Cerebellar nuclear complex (tissue), 1 donor: ENCODE measurements around the gene CTDNEP1.
A peak's percentile ranks its signal among the peaks of the same experiment; 100 is the strongest.

Source experiments
- DNase-seq, 2 experiments: peaks; one replicate each; lab custom pipeline; 2025; lab: John Stamatoyannopoulos, UW

Gene CTDNEP1

DNA sequence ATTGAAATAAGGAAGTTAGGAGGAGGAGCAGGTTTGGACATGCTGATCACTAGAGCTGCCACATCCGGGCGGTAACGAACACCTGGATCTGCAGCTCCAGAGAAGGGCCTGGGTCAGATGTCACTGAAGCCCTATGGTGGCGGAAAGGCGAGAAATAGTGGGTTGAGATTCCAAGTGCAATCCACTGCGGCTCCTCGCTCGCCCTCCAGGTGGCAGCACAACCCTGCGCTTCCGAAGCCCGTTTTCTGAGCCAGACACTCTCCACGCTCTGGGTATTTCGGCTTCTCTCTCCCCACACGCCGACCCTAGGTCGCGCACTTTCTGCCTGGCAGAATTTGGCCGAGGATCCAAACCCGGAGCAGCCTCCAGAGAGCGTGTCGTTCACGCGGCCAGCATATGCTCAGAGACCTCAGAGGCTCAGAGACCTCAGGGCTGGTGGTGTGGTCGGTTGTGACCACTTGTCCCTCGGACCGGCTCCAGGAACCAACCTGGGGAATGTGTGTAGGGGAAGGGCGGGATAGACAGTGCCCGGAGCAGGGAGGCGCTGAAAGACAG, 29.1 kb upstream of the CTDNEP1 start:
- peak in 1 of 2 experiments; percentile 28 for DNase-seq

GRCh38 chr17:7279448-7279847, 27.9 kb upstream of the CTDNEP1 start:
- no peak for DNase-seq

- DNase-seq = no peak
These were observed 15.2 kb upstream of the CTDNEP1 start for GRCh38 chr17:7266784-7267183.

- no peak for DNase-seq
These were observed 12.2 kb upstream of the CTDNEP1 start for GRCh38 chr17:7263801-7264078.

- DNase-seq = no peak
These were observed 11.6 kb upstream of the CTDNEP1 start for GRCh38 chr17:7262935-7263800.

- no peak for DNase-seq
These were observed 10.8 kb upstream of the CTDNEP1 start, which contains the start of gene CLDN7 for GRCh38 chr17:7262192-7262934. Gene CLDN7 (minus strand): TSS chr17:7262478. CDS start chr17:7262043, 435 bp downstream.

GRCh38 chr17:7261379-7262191, 10.1 kb upstream of the CTDNEP1 start:
- DNase-seq = no peak

DNA sequence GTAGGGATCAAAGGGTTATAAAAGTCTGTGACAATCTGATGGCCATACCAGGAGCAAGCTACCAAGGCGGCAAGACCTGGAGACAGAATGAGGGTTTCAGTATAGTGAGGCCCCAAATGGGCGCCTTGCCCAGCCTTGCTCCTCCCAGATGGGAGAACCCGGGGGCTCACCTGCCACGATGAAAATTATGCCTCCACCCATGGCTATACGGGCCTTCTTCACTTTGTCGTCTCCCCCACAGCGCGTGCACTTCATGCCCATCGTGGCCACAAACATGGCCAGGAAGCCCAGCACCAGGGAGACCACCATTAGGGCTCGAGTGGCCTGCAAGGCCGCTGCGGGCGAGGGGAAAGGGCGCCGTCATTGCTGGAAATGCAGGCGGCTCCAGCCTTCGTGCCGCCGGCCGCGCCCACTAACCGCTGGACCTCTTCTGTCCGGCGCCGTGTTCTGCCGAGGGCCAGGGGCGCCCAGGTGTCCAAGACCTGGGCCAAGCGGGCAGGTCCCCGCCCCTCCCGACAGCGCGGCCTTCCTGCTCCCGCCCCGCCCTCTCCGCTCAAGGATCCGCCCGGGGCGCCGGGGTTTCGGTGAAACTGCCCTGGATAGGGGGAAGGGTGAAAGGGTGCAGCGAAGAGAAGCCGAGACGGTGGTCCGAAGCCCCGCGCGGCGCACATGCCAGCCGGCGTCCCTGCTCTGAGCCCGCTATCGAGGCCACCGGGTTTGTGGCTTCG, 9.3 kb upstream of the CTDNEP1 start:
- no peak for DNase-seq

DNA sequence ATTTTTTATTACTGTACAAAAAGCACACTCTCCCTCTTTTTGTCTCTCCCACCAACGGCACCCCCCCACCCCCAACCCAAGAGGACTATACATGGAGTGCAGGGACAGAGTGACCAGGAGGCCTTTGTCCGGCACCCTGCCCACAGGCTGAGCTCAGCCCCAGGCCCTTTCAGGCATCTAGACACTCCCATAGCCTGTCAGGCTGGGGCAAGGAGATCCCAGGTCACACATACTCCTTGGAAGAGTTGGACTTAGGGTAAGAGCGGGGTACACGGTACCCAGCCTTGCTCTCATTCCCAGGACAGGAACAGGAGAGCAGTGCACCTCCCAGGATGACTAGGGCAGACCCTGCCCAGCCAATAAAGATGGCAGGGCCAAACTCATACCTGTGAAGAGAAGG, 8.6 kb upstream of the CTDNEP1 start:
- no peak for DNase-seq

GRCh38 chr17:7259555-7259889, 8.0 kb upstream of the CTDNEP1 start:
- no peak for DNase-seq

DNA sequence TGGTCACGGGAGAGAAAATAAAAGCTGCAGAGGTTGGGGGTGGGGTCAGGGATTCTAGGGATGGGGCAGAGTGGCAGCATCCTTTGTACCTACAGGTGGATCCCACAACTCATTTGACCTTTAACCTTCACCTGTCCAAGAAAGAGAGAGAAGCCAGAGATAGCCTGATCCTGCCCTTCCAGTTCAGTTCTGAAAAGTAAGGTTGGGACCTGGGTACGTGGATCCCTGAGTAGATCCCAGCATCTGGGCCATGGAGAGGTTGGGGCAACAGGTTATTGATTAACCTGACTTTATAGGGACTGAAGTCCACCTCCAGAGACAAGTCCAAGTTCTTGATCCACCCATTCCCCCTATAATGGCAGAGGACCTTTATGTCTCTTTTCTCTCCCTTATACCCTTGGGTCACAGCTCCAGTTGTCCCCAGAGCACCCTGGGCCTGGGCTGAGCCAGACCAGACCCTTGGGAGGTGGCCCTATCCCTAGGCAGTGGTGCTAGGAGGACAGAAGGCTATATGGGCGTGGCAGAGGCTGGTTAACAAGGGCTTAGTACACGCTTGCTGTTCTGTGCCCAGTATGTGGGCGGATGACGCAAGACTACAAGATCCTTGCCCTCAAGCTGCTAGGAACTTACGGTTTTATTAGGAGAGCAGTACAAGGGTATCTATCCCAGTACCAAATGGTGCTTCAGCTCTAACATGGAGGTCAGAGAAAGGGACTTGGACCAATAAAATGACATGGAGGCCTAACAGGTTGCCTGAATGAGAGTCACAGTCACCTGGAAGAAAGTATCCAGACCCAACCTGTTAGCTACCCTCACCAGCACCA, 7.4 kb upstream of the CTDNEP1 start:
- no peak for DNase-seq

- no peak for DNase-seq
These were observed 5.4 kb upstream of the CTDNEP1 start for GRCh38 chr17:7256766-7257456.

DNA sequence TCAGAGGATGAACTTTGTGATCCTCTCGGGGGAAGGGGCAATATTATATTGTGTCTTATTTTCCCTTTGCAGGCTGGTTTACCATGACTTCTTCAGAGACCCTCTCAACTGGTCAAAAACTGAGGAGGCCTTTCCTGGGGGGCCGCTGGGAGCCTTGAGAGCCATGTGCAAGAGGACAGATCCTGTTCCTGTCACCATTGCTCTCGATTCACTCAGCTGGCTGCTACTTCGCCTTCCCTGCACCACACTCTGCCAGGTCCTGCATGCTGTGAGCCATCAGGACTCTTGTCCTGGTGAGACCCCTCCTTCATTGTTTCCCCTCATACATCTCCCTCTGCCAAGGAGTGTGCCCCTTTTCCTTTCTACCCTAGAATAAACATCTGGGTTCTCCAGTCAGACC, 3.0 kb upstream of the CTDNEP1 start:
- no peak for DNase-seq

- DNase-seq = no peak
These were observed 1.5 kb upstream of the CTDNEP1 start for GRCh38 chr17:7253082-7253481.

- peak; percentile 64 to 87 for DNase-seq
These were observed 876 bp upstream of the CTDNEP1 start, which contains the start of gene ELP5 for GRCh38 chr17:7252176-7253043. Gene ELP5 (plus strand): TSS chr17:7252215. CDS start chr17:7252551, 336 bp downstream.

- no peak for DNase-seq
These were observed 573 bp downstream of the CTDNEP1 start for GRCh38 chr17:7250695-7251627.

DNA sequence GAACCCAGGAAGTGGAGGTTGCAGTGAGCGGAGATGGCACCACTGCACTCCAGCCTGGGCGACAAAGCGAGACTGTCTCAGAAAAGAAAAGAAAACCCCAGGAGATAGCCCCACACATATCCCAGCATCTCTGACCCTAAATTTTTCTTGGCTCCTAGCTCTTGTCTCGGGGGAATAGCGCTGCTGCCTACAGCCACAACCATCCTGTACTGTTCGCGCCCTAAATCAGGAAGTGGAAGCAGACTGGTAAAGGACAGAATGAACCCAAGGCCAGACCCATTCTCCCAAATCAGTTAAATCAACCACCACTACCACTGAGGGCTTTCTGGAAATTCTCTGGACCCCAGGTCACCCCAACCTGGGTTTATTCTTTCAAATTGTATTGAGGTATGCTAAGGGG, 1.7 kb downstream of the CTDNEP1 start:
- no peak for DNase-seq

DNA sequence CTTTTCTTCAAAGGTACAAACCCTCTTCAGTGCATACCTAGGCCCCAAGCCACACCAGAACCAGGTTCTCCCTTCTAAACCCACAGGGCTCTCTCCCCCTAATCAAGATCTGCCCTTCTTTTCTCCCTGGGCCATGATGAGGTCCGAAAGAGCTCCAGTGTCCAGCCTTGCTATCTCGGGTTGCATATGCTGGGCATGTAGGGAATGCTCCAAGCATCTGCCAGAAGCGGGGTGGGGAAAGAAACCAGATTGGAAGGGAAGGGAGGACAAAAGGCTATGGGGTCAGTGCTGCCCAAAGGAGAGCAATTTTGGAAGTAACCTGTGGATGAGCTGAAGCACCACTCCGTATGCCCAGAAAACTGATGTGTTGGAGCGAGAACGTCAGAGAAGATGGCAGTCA, 2.3 kb downstream of the CTDNEP1 start:
- no peak for DNase-seq
